Osteoblast (primary cell): ENCODE data around the gene ITGAE. TPM values are rescaled to one million over a fixed set of nuclear protein-coding genes. Genes with fewer than 3 reads are reported as not detected.
A peak's percentile ranks its signal among the peaks of the same experiment; 100 is the strongest.

ENCODE experiments used
- DNase-seq: peaks from one replicate; pipeline ENCODE4 v3.0.0; 2011; ENCODE audit warnings: low spot score, mixed read lengths; ENCODE audit not compliant: insufficient read length; ENCODE audit errors: missing footprints
- H2AFZ ChIP-seq: 2 replicates; pipeline ENCODE4 v1.6.0; 2011; ENCODE audit warnings: mild to moderate bottlenecking, low read length
- H3K27ac ChIP-seq: 2 replicates; pipeline ENCODE4 v1.5.1; 2011; ENCODE audit warnings: mild to moderate bottlenecking, low read depth, low read length, moderate library complexity
- H3K27me3 ChIP-seq: 2 replicates; pipeline ENCODE4 v1.6.0; 2012; ENCODE audit warnings: mild to moderate bottlenecking, control low read depth, inconsistent platforms, low read length, moderate library complexity; ENCODE audit not compliant: insufficient read depth
- H3K36me3 ChIP-seq: 2 replicates; pipeline ENCODE4 v1.5.1; 2011; ENCODE audit warnings: mild to moderate bottlenecking, low read length, control low read depth, moderate library complexity; ENCODE audit not compliant: insufficient read depth
- H3K4me1 ChIP-seq: 2 replicates; pipeline ENCODE4 v1.5.1; 2011; ENCODE audit warnings: mild to moderate bottlenecking, low read length, control low read depth, moderate library complexity; ENCODE audit not compliant: insufficient read depth
- H3K4me2 ChIP-seq: 2 replicates; pipeline ENCODE4 v1.6.0; 2011; ENCODE audit warnings: mild to moderate bottlenecking, low read length; ENCODE audit not compliant: insufficient read depth
- H3K4me3 ChIP-seq: fragments of 200-600 bp; sonication (generic); 3 replicates; pipeline ENCODE4 v1.5.1; 2012; ENCODE audit warnings: mild to moderate bottlenecking, low read length, inconsistent platforms; ENCODE audit not compliant: insufficient read depth
- H3K79me2 ChIP-seq: 2 replicates; pipeline ENCODE4 v1.6.0; 2012; ENCODE audit warnings: mild to moderate bottlenecking, low read length, control low read depth, inconsistent platforms; ENCODE audit not compliant: insufficient read depth
- H3K9me3 ChIP-seq: 2 replicates; pipeline ENCODE4 v1.5.1; 2011; ENCODE audit warnings: low read depth, low read length, control low read depth
- H4K20me1 ChIP-seq: 2 replicates; pipeline ENCODE4 v1.6.0; 2012; ENCODE audit warnings: mild to moderate bottlenecking, low read length, control low read depth; ENCODE audit not compliant: insufficient read depth
- CTCF ChIP-seq: IDR thresholded peaks from 2 replicates; pipeline ENCODE4 v1.5.1; 2011; ENCODE audit warnings: mild to moderate bottlenecking, low read depth, low read length, moderate library complexity; ENCODE audit errors: extremely low read depth
- total RNA-seq: library from RNA; depleted of rRNA; stranded (reverse); fragments of >200 nt; gene quantifications from 2 replicates; pipeline ENCODE4 v1.2.3, GENCODE V29; 2012

ITGAE gene
- total RNA-seq, 1 donor: 10.5 TPM

GRCh38 chr17:3751836-3752235, 49.2 kb downstream of the ITGAE start:
- TF ChIP-seq CTCF: no peak

GRCh38 chr17:3750926-3751325, 50.1 kb downstream of the ITGAE start:
- H3K4me3 ChIP-seq: no peak overlapping the region
- no peaks in the 10 kb centered on the region for H3K79me2 ChIP-seq
- H3K27me3 ChIP-seq: no peaks in the 10 kb centered on the region
- no peaks in the 10 kb centered on the region for H3K4me1 ChIP-seq
- no peaks in the 10 kb centered on the region for H3K9me3 ChIP-seq
- no peaks in the 10 kb centered on the region for H4K20me1 ChIP-seq
- no peak overlapping the region for H3K4me2 ChIP-seq
- H3K27ac ChIP-seq: no peak overlapping the region
- no peak overlapping the region for H2AFZ ChIP-seq
- DNase-seq: peak; percentile 47
- no peaks in the 10 kb centered on the region for H3K36me3 ChIP-seq
- TF ChIP-seq CTCF: no peak

More at GRCh38 chr17:3751836-3752235, 49.2 kb downstream of the ITGAE start:
- no peak overlapping the region for H3K27ac ChIP-seq
- H3K4me1 ChIP-seq: no peaks in the 10 kb centered on the region
- H3K79me2 ChIP-seq: no peaks in the 10 kb centered on the region
- no peak overlapping the region for H3K4me2 ChIP-seq
- H2AFZ ChIP-seq: no peak overlapping the region
- DNase-seq: peak; percentile 46
- H4K20me1 ChIP-seq: no peaks in the 10 kb centered on the region
- no peaks in the 10 kb centered on the region for H3K9me3 ChIP-seq
- H3K27me3 ChIP-seq: no peaks in the 10 kb centered on the region
- no peaks in the 10 kb centered on the region for H3K36me3 ChIP-seq
- H3K4me3 ChIP-seq: no peak overlapping the region

- Histone ChIP-seq H3K27me3 (no peaks in the 10 kb centered on the region), H3K4me1 (no peaks in the 10 kb centered on the region), H3K9me3 (no peaks in the 10 kb centered on the region), H3K4me2 (no peak overlapping the region), H3K27ac (no peak overlapping the region), H3K79me2 (no peaks in the 10 kb centered on the region), H3K4me3 (no peak overlapping the region), H2AFZ (no peak overlapping the region), H3K36me3 (no peaks in the 10 kb centered on the region), H4K20me1 (no peaks in the 10 kb centered on the region)
- no peak for TF ChIP-seq CTCF
- DNase-seq: peak; percentile 64
These were observed 50.7 kb downstream of the ITGAE start for GRCh38 chr17:3750296-3750695.

GRCh38 chr17:3748576-3748975, 52.4 kb downstream of the ITGAE start:
- Histone ChIP-seq H3K79me2 (no peaks in the 10 kb centered on the region), H3K27ac (no peak overlapping the region), H3K9me3 (no peaks in the 10 kb centered on the region), H4K20me1 (no peaks in the 10 kb centered on the region), H3K4me1 (no peaks in the 10 kb centered on the region), H3K4me2 (no peak overlapping the region), H3K4me3 (no peak overlapping the region), H3K36me3 (no peaks in the 10 kb centered on the region), H2AFZ (no peak overlapping the region), H3K27me3 (no peaks in the 10 kb centered on the region)
- no peak for TF ChIP-seq CTCF
- peak; percentile 36 for DNase-seq
